ENCODE data around the gene MLXIPL.
"Not testable (repeated sequence)": the region's sequence is repeated elsewhere in the genome, so short reads cannot be mapped to it uniquely, and the experiment has no call there.

The MLXIPL gene

DNA sequence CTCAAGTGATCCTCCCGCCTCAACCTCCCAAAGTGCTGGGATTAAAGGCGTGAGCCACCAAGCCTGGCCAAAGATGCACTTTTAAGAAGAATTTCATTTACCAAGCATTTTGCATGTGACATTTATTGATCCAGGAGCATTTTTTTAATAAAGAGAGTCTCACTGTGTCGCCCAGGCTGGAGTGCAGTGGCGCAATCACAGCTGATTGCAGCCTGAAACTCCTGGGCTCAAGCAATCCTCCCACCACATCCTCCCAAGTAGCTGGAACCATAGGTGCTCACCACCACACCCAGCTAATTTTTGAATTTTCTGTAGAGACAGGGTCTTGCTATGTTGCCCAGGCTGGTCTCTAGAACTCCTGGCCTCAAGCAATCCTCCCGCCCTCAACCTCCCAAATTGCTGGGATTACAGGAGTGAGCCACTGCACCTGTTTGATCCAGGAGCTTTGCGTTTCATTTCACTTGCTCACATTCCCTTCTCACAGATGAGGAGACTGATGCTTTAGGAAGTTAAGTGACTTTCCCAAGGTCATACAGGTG is 41.6 kb downstream of the MLXIPL start:
- in situ Hi-C loops (cut with MboI; ENCODE audit: low sequenced_read_pairs) = no loop called here

DNA sequence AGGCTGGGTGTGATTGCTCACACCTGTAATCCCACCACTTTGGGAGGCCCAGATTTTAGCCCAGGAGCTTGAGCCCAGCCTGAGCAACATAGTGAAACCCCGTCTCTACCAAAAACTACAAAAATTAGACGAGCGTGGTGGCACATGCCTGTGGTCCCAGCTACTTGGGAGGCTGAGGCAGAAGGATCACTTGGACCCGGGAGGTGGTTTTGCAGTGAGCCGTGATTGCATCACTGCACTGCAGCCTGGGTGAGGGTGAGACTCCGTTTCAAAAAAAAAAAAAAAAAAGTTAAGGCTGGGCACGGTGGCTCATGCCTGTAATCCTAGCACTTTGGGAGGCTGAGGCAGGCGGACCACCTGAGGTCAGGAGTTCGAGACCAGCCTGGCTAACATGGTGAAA is 43.3 kb downstream of the MLXIPL start:
- in situ Hi-C loops (cut with MboI; ENCODE audit: low sequenced_read_pairs) = not testable (repeated sequence)

DNA sequence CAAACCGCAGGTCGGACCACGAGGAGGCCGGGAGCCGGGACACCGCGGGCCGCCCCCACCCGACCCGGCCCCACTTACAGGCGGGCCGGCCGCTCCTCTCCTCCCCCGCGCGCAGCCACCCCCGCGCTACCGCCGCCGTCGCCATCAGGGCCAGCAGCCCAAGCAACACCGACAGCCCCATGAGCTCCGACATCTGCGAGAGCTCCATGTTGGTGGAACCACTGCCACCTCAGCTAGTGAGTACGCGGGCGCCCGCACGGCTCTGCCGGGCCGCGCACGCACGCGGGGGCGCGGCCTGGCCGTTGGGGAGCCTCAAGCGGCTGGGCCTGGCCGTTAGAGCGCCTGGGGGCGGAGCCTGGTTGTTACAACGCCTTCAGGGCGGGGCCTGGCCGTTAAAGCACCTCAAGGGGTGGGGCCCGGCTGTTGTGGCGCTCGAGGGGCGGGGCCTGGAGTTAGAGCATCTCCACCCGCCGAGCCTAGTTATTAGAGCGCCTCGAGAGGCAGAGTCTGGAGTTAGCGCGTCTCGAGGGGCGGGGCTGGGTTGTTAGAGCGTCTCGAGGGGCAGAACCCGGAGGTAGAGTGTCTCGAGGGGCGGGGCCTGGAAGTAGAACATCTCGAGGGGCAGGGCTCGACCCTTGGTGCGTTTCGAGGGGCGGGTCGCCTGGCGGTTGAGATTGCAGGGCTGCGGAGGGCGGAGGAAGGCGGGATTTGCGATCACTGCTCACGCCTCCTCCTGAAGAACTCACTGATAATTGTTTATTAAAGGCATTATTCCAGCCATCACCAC is 45.8 kb downstream of the MLXIPL start, which contains the start of gene TBL2:
Gene TBL2, minus strand, starts transcription at position 238 of the 787 bp plus-strand sequence. Its CDS starts 30 bp downstream, at position 208.
- in situ Hi-C loops (cut with MboI; ENCODE audit: low sequenced_read_pairs) = no loop called here

DNA sequence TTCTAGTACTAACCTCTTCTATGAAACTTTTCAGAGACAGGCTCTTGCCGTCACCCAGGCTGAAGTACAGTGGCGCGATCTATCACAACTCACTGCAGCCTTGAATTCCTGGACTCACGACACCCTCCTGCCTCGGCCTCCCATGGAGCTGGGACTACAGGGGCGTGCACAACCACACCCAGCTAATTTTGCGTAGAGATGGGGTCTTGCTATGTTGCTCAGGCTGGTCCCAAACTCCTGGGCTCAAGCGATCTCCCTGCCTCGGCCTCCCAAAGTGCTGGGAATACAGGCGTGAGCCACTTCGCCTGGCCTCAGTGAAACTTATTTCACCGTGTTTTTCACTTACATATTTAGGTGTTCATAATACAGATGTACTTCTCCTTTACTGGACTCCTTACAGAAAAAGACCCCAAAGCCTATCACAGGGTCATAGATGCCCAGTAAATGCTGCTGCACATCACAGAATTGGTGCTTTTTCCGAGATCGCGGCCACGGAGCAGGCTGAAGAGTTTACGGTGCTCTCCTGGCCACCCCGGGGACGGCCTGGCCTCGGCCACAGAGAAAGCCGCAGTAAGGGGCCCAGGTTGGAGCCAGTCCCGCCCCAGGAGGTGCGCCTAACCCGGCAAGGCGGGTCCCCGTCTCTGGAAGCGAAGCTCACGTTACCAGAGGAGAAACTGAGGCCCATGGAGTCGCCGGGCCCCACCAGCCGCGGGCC is 46.5 kb downstream of the MLXIPL start:
- in situ Hi-C loops (cut with MboI; ENCODE audit: low sequenced_read_pairs) = no loop called here

DNA sequence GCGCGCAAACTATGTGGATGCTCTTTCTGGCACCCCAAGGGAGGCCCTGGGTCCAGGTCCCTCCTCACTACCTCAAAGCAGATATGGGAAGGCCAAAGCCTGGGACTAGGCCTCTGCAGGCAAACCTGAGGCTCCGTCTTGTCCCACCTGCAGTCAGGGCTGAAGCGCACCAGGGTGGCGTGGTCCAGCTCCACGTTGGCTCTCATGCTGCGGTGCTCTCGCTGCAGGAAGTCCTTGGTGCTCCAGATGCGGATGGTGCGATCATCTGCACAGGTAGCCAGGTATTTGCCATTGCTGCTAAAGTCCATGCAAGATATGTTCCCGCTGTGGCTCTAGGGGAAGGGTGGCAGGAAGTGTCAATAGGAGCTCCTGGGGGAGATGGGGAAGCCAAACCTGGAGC is 50.5 kb downstream of the MLXIPL start:
- in situ Hi-C loops (cut with MboI; ENCODE audit: low sequenced_read_pairs) = no loop called here

DNA sequence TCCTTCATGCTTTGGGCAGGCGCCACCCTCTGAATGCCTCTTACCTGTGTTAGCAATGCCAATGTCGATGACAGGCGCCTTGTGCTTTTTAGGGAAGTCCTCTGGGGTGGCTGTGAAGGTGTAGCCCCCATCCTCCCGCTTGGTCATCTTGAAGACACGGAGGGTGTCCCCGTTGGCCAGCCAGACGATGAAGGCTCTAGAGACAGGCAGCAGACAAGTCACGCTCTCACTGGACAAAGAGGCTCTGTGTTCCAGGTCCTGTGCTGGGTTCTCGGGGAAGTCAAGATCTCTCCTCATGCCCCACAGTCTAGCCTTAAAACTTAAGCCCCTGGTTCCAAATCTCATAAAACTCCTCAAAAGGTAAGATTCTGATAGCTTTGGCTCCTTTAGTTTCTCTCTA is 51.0 kb downstream of the MLXIPL start:
- in situ Hi-C loops (cut with MboI; ENCODE audit: low sequenced_read_pairs) = no loop called here

DNA sequence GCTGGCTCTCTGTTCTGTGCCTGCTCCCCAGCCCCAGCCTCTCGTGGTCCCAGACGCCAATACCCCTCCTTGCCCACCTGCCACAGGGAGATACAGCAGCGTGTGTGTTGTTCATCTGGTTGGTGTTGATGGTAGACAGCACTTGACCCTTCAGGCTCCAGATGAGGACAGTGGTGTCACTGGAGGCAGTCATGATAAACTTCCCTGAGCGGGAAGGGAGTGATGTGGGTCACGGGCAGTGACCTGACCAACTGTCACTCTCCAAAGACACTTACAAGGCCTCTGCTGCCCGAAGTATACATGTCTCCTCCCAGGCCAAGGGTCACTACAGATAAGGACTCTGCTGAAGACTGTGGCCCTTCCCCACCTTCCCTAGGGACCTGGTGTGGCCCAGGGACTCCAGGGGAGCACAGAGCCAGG is 51.5 kb downstream of the MLXIPL start:
- in situ Hi-C loops (cut with MboI; ENCODE audit: low sequenced_read_pairs) = no loop called here

DNA sequence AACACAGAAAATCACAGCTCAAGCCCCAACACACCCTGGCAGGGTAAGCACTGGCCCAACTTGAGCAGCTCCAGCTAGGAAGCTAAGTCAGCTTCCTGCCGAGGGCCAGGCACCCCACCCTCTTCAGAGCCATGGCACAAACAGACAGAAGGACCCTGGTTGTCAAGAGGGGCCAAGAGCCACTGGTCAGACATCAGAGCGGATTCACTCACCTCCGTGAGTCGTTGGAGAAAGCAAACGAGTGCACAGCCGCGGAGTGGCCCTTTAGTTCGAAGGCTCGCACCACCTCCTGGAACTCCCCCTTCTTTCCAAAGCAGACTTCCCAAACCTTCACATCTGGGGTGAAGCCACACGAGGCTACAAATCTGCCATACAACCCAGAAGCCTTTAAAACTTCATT is 53.3 kb downstream of the MLXIPL start:
- in situ Hi-C loops (cut with MboI; ENCODE audit: low sequenced_read_pairs) = no loop called here

DNA sequence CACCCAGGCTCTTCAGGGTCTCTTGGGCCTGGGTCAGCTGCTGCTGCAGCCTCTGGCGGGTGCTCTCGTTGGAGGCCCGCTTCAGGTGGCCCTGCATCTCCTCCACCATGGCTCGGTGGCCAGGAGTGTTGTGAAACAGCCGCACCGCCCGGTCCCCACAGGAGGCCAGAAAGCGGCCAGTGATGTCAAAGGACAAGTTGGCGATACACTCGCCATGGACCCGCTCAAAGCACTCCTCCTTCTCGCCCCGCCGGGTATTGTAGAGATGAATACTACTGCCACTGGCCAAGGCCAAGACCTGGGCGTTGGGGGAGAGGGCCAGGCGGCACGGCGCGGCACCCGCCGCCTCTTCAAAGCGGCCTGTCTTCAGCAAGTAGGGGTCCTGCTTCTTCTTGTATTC is 53.8 kb downstream of the MLXIPL start:
- in situ Hi-C loops (cut with MboI; ENCODE audit: low sequenced_read_pairs) = no loop called here

DNA sequence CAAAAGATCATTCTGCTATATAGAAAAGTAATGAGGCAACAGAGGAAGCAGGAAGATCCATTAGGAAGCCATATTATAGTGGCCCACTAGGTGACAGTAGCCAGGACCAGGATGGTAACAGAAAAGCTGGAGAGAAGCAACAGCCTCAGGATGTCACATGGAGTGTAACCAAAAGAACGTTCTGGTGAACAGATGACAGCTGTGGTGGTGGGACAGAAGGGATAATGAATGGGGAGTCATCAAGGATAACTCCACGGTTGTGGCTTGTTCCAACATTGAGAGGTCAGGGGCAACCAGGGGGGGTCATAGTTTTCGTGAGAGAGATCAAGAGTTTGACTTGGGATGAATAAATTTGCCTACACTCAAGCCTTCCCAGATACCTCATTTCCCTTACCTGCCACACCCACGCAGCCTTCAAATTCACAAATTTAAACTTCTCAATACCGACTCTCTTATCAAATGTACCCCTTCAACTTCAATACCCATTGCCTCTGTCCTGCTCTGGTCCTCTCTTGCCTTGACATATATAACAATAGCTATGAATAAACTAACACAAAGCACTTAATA is 55.2 kb downstream of the MLXIPL start:
- in situ Hi-C loops (cut with MboI; ENCODE audit: low sequenced_read_pairs) = no loop called here

DNA sequence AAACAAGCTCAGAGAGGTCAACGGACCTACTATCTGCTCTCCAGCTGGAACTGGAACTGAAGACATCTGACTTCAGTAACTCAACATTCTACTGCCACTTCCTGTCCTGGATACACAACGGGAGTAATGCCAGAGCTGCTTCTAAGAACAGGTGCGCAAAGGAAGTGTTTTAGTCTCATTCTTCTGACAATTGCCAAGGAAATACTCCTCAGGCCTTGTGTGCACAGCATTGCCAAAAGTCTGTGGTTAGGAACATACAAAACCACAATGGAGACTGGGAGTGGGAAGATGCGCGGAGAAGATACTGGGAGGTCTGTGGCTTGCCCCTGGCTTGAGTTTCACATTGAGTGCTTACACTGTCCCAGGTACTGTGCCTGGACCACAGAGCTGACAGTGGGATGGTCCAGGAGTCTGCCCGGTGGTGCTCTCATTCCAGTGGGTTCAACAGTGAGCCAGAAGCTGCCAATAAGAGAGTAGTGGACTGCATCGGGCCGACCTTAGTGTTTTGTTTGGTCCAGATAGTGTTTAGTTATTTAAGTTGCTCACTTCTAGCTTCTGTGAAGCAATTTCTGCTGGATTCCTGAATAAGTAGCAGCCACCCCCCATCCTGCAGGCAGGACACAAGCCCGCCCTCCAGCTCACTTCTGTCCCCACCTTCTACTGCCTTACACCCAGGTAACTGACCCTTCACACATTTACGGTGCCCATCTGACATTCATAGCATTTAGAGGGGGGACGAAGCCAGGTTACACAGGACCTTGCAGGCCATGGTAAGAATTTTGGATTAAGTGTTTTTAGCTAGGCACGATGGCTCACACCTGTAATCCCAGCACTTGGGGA is 56.3 kb downstream of the MLXIPL start:
- in situ Hi-C loops (cut with MboI; ENCODE audit: low sequenced_read_pairs) = no loop called here

DNA sequence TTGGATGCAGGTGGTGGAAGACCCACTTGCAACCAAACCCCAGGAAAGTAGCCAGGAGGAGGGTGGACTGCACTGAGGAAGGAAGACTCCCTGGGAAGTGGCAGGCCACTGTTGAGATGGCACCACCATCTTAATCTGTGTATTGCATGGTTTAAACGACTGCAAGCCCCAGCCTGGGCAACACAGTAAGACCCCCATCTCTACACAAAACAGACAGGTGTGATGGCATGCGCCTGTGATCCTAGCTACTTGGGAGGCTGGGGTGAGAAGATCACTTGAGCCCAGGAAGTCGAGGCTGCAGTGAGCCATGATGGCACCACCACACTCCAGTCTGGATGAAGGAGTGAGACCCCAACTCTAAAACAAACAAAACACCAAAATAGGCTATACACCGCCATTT is 57.2 kb downstream of the MLXIPL start:
- in situ Hi-C loops (cut with MboI; ENCODE audit: low sequenced_read_pairs) = no loop called here

DNA sequence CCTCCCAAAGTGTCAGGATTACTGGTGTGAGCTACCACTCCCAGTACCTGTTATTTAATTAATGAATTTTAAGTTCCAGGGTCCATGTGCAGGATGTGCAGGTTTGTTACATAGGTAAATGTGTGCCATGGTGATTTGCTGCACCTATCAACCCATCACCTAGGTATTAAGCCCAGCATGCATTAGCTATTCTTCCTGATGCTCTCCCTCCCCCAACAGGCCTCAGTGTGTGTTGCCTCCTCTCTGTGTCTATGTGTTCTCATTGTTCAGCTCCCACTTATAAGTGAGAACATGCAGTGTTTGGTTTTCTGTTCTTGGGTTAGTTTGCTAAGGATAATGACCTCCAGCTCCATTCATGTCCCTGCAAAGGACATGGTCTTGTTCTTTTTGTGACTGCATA is 57.9 kb downstream of the MLXIPL start:
- in situ Hi-C loops (cut with MboI; ENCODE audit: low sequenced_read_pairs) = not testable (repeated sequence)

DNA sequence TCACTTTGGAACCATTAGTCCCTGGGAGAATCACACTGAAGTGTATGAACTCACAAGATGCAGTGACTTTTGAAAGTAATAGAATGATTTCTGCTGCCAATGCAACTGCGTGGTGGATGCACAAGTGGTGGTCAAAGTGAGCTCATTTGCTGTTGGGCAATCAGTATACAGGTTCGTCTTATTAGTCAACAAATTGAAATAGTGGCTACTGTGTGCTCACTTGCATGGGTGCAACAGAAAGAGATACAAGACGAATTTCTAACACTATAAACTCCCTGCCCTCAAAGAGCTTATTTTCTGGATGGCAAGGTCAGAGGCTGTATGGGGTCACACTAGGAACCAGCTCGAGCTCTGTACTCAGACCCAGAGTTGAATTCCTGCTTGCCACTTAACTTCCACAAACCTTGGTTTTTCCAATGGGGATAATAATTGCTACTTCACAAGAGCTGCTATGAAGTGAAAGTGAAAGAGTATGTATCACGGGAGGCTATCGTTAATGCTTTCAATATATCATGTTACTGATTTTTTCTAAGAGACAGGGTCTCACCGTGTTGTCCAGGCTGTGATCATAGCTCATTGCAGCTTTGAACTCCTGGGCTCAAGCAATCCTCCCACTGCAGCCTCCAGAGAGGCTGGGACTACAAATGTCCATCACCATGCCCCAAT is 58.5 kb downstream of the MLXIPL start:
- in situ Hi-C loops (cut with MboI; ENCODE audit: low sequenced_read_pairs) = no loop called here

DNA sequence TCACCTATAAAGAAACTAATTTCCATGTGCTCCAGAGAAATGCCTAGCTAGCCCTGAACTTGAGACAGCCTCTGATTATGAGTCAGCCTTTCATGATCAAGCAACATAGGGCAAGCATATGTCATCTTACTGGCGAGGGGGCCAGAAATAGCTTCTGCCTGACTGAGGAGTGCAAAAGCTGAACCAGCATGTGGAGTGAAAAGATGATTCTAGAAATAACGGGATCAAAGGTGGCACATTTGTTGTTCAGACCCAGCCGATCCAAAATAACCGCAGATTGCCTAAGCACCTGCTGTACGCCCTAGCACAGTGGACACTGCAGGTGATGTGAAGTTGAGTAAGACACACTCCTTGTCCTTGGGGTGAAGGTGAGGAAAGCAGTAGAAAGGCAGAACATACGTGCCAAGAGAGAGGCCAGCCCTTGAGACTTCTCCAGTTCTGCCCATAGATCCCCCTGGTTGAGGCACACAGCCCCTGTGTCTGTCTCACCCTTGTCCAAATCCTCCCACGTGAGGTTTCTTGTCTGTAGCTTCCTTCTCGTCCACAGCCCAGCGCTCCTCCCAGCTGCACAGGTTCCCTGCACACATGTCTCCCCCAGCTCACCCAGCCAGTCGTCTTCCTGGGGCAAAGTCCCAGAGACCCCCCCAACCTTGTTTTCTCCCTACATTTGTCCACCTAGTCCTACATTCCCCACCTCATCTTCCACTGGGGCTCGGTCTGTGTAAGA is 64.0 kb downstream of the MLXIPL start:
- in situ Hi-C loops (cut with MboI; ENCODE audit: low sequenced_read_pairs) = no loop called here

DNA sequence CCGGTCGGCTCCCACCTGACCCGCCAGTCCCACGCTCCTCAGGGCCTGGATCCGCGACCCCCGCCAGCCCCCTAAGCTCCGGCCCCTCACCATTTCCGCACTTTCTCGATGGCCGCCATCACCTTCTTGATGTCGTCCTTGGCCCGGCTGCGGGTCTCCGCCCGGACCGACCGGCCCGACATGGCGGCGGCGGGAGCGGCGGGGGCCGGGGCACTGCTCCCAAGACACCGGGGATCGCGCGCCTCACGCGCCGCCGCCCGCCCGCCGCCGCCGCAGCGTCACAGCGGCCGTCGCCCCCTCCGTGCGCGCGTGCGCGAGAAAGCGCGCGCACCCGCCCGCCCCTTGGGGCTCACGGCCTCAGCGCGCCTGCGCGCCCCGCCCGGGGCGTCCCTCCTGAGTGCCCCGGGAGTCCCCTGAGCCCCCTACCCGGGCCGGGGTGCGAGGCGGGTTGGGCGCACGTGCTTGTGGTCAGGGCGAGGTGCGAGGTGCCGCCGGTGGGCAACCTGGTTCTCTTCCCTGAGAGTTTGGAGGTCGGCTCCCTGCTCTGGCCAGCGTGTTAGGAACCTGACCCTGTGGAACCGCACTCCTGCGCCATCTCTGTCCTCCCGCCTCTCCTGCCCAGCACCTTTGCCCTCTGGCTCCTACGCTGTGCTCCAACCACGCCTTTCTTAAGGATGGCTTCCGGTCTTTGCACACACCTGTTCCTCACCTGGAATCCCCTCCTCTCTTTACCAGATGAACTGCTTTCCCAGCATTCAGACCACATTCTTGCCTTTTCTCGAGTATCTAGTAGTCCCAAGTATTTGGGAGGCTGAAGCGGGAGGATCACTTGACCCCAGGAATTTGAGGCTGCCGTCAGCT is 66.7 kb downstream of the MLXIPL start, which contains the start of gene BCL7B:
Gene BCL7B, minus strand, starts transcription at position 294 of the 861 bp plus-strand sequence. Its CDS starts 112 bp downstream, at position 182.
- in situ Hi-C loops (cut with MboI; ENCODE audit: low sequenced_read_pairs) = no loop called here

DNA sequence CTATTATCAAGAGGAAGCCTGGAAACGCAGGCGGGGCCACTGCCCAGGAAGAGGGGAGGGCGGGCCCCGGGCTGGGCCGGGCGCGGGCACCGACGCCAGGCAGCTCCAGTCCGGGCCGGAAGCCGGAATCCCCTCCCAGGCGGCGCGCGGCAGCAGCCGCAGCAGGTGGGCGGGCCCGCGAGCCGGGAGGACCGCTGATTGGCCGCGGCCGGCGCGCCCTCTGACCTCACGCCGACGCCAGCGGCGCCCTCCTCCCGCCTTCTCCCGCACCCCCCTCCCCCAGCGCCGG is 67.3 kb downstream of the MLXIPL start:
- in situ Hi-C loops (cut with MboI; ENCODE audit: low sequenced_read_pairs) = no loop called here

DNA sequence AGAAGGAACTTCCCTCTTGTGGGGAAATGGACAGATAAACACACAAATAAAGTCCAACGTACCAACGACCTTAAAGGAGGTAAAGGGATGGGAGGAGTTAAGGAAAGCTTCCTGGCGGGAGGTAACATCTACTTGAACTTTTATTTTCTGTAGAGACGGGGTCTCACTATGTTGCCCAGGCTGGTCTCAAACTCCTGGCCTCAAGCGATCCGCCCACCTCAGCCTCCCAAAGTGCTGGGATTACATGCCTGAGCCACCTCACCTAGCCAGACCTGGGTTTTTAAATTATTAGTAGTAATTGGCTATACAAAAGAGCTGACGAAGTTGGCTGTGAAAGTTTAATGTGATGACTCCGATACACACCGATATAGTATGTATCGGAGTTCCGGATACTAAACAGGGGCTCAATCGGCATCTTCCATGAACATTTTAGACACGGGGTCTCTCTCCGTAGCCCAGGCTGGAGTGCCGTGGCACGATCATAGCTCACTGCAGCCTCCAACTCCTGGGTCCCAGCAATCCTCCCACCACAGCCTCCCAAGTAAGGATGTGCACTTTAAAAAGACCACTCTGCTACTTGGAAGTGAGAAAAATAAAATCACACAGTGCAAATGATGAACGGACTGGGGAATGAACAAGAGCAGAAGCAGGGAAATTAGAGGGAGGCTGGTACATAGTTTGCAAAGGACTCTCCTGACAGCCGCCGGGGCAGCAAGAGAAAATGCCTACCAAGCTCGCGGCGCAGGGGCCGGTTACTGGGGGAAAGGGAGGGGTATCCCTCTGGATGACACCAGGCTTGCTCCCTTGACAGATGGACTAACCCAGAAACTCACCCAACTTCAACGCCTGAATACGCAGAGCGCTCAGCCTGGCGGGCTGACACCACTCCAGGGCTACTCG is 67.9 kb downstream of the MLXIPL start:
- in situ Hi-C loops (cut with MboI; ENCODE audit: low sequenced_read_pairs) = no loop called here

Measured in HL-60/S4 treated with retinoic acid at 250 ng/mL for 4 days and 3 days (cell line).